A549 (cell line): ENCODE results near the gene NCL. TPM values are rescaled to one million over a fixed set of nuclear protein-coding genes. Genes with fewer than 3 reads are reported as not detected.

Experiments
- ATAC-seq, 2 experiments: fragments of 200-7000 bp in 1 of 2; fragments of >200 bp in 1 of 2; cut with Nextera tagmentation in 1 of 2; cut with Tn5 transposase in 1 of 2; 3 replicates each; pipeline versions ENCODE4 v1.8.0 to v1.9.1; 2018 to 2020; ENCODE audit warnings: mild to moderate bottlenecking in 1 of 2, moderate library complexity in 1 of 2
- CTCF ChIA-PET: fragments of 300-600 bp; sonication (Branson Sonifier 250); formaldehyde crosslinking; extraction: SDS; loops from one replicate; lab custom pipeline; 2021; ENCODE audit warnings: antibody characterized with exemption, inconsistent platforms; lab: Yijun Ruan, JAX
- POLR2A ChIA-PET: fragments of 350-600 bp; formaldehyde crosslinking; extraction: SDS; loops from one replicate; lab custom pipeline; 2021; ENCODE audit warnings: antibody characterized with exemption, inconsistent platforms; lab: Yijun Ruan, JAX
- DNase-seq, 2 experiments: peaks; one replicate each; pipeline versions ENCODE4 v3.0.0 to v3.0.0-alpha.2; 2011 to 2016; ENCODE audit warnings: low read depth in 1 of 2, low spot score in 1 of 2
- FAIRE-seq: peaks from 2 replicates; lab custom pipeline; 2011; peaks lifted over from hg19 to GRCh38; lab: Jason Lieb, UNC
- H3K27ac ChIP-seq, 2 experiments: fragments of >200 bp; sonication (Bioruptor Twin); formaldehyde crosslinking; 3 replicates each; pipeline ENCODE4 v1.5.1; 2016 to 2017
- H3K4me1 ChIP-seq: fragments of >200 bp; sonication (Bioruptor Twin); formaldehyde crosslinking; 3 replicates; pipeline ENCODE4 v1.6.1; 2016
- H3K4me2 ChIP-seq: fragments of >200 bp; sonication (Bioruptor Twin); formaldehyde crosslinking; 3 replicates; pipeline ENCODE4 v1.6.1; 2016
- H3K4me3 ChIP-seq: fragments of >200 bp; sonication (Bioruptor Twin); formaldehyde crosslinking; 3 replicates; pipeline ENCODE4 v1.5.1; 2016
- H3K9me3 ChIP-seq: fragments of >200 bp; sonication (Bioruptor Twin); formaldehyde crosslinking; 3 replicates; pipeline ENCODE4 v1.6.1; 2016
- ATOH8 ChIP-seq: fragments of 250-450 bp; sonication (Bioruptor Pico); IDR thresholded peaks from 2 replicates; pipeline ENCODE4 v1.5.0; 2020; ENCODE audit warnings: low read depth, mild to moderate bottlenecking, moderate library complexity
- BCL3 ChIP-seq: fragments of >200 bp; sonication (Bioruptor Twin); formaldehyde crosslinking; IDR thresholded peaks from 3 replicates; pipeline ENCODE4 v1.6.1; 2016
- CBX8 ChIP-seq: fragments of 200-600 bp; sonication (generic); IDR thresholded peaks from 2 replicates; pipeline ENCODE4 v1.6.1; 2016
- CHD2 ChIP-seq: fragments of 150-350 bp; IDR thresholded peaks from 2 replicates; pipeline ENCODE4 v1.6.1; 2014; ENCODE audit warnings: low read length; ENCODE audit not compliant: partially characterized antibody
- CHD4 ChIP-seq: fragments of 200-600 bp; sonication (generic); IDR thresholded peaks from 2 replicates; pipeline ENCODE4 v1.6.1; 2016; ENCODE audit warnings: antibody characterized with exemption, mild to moderate bottlenecking, borderline replicate concordance
- EHMT2 ChIP-seq: fragments of 200-600 bp; sonication (generic); IDR thresholded peaks from 2 replicates; pipeline ENCODE4 v1.6.1; 2016; ENCODE audit warnings: antibody characterized with exemption, low read depth, mild to moderate bottlenecking, moderate library complexity
- ELK1 ChIP-seq: fragments of 150-350 bp; IDR thresholded peaks from 2 replicates; pipeline ENCODE4 v1.6.1; 2014; ENCODE audit warnings: low read depth, mild to moderate bottlenecking, low read length
- ESRRA ChIP-seq: fragments of 150-350 bp; IDR thresholded peaks from 2 replicates; pipeline ENCODE4 v1.6.1; 2014; ENCODE audit warnings: mild to moderate bottlenecking, low read length, borderline replicate concordance
- FOSL2 ChIP-seq, 2 experiments: fragments of 450-650 bp in 1 of 2; fragments of >200 bp in 1 of 2; sonication (Bioruptor Twin) in 1 of 2; formaldehyde crosslinking; IDR thresholded peaks; 2 replicates each; pipeline versions ENCODE4 v1.5.0 to v1.6.1; 2016 to 2020; ENCODE audit warnings: mild to moderate bottlenecking in 1 of 2, moderate library complexity in 1 of 2
- FOXS1 ChIP-seq: fragments of 250-450 bp; sonication (Bioruptor Pico); IDR thresholded peaks from 2 replicates; pipeline ENCODE4 v1.5.0; 2020; ENCODE audit warnings: mild to moderate bottlenecking, moderate library complexity
- GATA3 ChIP-seq: IDR thresholded peaks from 2 replicates; pipeline ENCODE4 v1.6.1; 2012; ENCODE audit warnings: borderline replicate concordance
- HEYL ChIP-seq: fragments of 250-450 bp; sonication (Bioruptor Pico); IDR thresholded peaks from 2 replicates; pipeline ENCODE4 v1.8.0; 2021; ENCODE audit warnings: mild to moderate bottlenecking, moderate library complexity
- HOXA7 ChIP-seq: fragments of 250-450 bp; sonication (Bioruptor Pico); IDR thresholded peaks from 2 replicates; pipeline ENCODE4 v1.5.0; 2020; ENCODE audit warnings: mild to moderate bottlenecking, moderate library complexity
- HOXB5 ChIP-seq: fragments of 250-450 bp; sonication (Bioruptor Pico); IDR thresholded peaks from 2 replicates; pipeline ENCODE4 v1.5.0; 2020; ENCODE audit warnings: mild to moderate bottlenecking, moderate library complexity
- JUNB ChIP-seq: fragments of >200 bp; sonication (Bioruptor Twin); formaldehyde crosslinking; IDR thresholded peaks from 2 replicates; pipeline ENCODE4 v1.6.1; 2016
- MYC ChIP-seq: IDR thresholded peaks from 2 replicates; pipeline ENCODE4 v1.6.1; 2012; ENCODE audit warnings: mild to moderate bottlenecking, inconsistent platforms, low read length, improper control_type of control experiment, borderline replicate concordance
- PBX3 ChIP-seq: IDR thresholded peaks from 2 replicates; pipeline ENCODE4 v1.6.1; 2012
- PHF8 ChIP-seq: fragments of 200-600 bp; sonication (generic); IDR thresholded peaks from 2 replicates; pipeline ENCODE4 v1.6.1; 2016; ENCODE audit warnings: low read depth, mild to moderate bottlenecking, antibody characterized with exemption, moderate library complexity, borderline replicate concordance
- POLR2AphosphoS2 ChIP-seq: conservative IDR thresholded peaks from 2 replicates; pipeline ENCODE4 v1.6.1; 2012; ENCODE audit warnings: low read length, improper control_type of control experiment, inconsistent platforms
- RARB ChIP-seq: fragments of 250-450 bp; sonication (Bioruptor Pico); IDR thresholded peaks from 2 replicates; pipeline ENCODE4 v1.8.0; 2021; ENCODE audit warnings: mild to moderate bottlenecking, moderate library complexity
- RNF2 ChIP-seq: fragments of 200-600 bp; sonication (generic); IDR thresholded peaks from 2 replicates; pipeline ENCODE4 v1.6.1; 2016; ENCODE audit warnings: low read depth, mild to moderate bottlenecking, antibody characterized with exemption, moderate library complexity, borderline replicate concordance
- TP53 ChIP-seq: fragments of 250-450 bp; sonication (Bioruptor Pico); IDR thresholded peaks from 2 replicates; pipeline ENCODE4 v1.5.0; 2021; ENCODE audit warnings: mild to moderate bottlenecking, moderate library complexity
- ZNF302 ChIP-seq: fragments of 250-450 bp; sonication (Bioruptor Pico); IDR thresholded peaks from 2 replicates; pipeline ENCODE4 v1.9.0; 2021; ENCODE audit warnings: inconsistent platforms, mild to moderate bottlenecking, moderate library complexity
- ZSCAN20 ChIP-seq: fragments of 250-450 bp; sonication (Bioruptor Pico); IDR thresholded peaks from 2 replicates; pipeline ENCODE4 v1.8.0; 2022; ENCODE audit warnings: mild to moderate bottlenecking, moderate library complexity
- WGBS: methylation state at CpG from one replicate; pipeline ENCODE4 v1.1.6; 2017; ENCODE audit errors: missing lambda C conversion rate; 5-methylcytosine and 5-hydroxymethylcytosine counted together
- polyA plus RNA-seq, 4 experiments: library from polyadenylated mRNA; depleted of rRNA in 3 of 4; stranded (reverse); fragments of >200 nt; fragmentation: RNase III in 1 of 4; extraction: RNeasy Plus Mini Kit Qiagen cat#74134 plus additional on column Dnase treatment in 1 of 4; gene quantifications; 2 replicates in 3 of 4; 3 replicates in 1 of 4; pipeline ENCODE4 v1.2.3, GENCODE V29; 2011 to 2017

NCL gene
- polyA plus RNA-seq, 2 of the 4 experiments (the other 2 are of a cell fraction), result 390 to 766 TPM

GRCh38 chr2:231449503-231450054 lies 14.7 kb downstream of the NCL start:
- CTCF ChIA-PET, result no interaction called here
- FAIRE-seq (no peak), DNase-seq (no peak), ATAC-seq (peak in 1 of 2 experiments; percentile 4; a peak in 3 of 6 replicates)
- Histone ChIP-seq H3K4me2 (no peak overlapping the region), H3K27ac (no peak overlapping the region), H3K4me3 (no peak overlapping the region), H3K4me1 (no peaks in the 10 kb centered on the region), H3K9me3 (no peaks in the 10 kb centered on the region)
- POLR2A ChIA-PET, result interaction anchor here (1.0 kb wide), 1 partner anchor 15 kb away, joined by 5 read pairs; the partner anchor contains the start of gene NCL
- TF ChIP-seq HOXB5 (CRISPR knock-in tag) (no peak), RARB (no peak), ZNF302 (no peak), ATOH8 (CRISPR knock-in tag) (0 out of 2 replicates have a peak, but pooled peaks have one; percentile 14), ESRRA (no peak), EHMT2 (no peak), PHF8 (no peak), BCL3 (no peak), FOXS1 (CRISPR knock-in tag) (no peak), POLR2AphosphoS2 (peak; percentile 55; the same call in 1 of the 2 replicates), CHD2 (no peak), CBX8 (no peak)
- 81% methylated on average over 4 of the region's 4 CpGs for WGBS

- TF ChIP-seq GATA3 (no peak), ZSCAN20 (CRISPR knock-in tag) (no peak), PBX3 (no peak), JUNB (no peak)
- Histone ChIP-seq H3K4me3 (no peak overlapping the region), H3K4me1 (no peaks in the 10 kb centered on the region), H3K4me2 (no peak overlapping the region), H3K27ac (no peak overlapping the region), H3K9me3 (no peaks in the 10 kb centered on the region)
- FAIRE-seq (no peak), ATAC-seq (no peak), DNase-seq (no peak)
- WGBS, result 90% methylated on average over 13 of the region's 13 CpGs
- ChIA-PET CTCF (interaction anchor here (1.0 to 1.5 kb wide), 3 partner anchors 9 to 209 kb away, joined by 4 to 5 read pairs (median 4); no protein-coding TSS in a partner anchor), POLR2A (interaction anchor here (0.7 kb wide), 1 partner anchor 15 kb away, joined by 3 read pairs; no protein-coding TSS in a partner anchor)
Measured at GRCh38 chr2:231436957-231437356, 27.3 kb downstream of the NCL start.

GRCh38 chr2:231433990-231434389 lies 30.3 kb downstream of the NCL start:
- no peak overlapping the region for H3K4me3 ChIP-seq
- no peak overlapping the region for H3K27ac ChIP-seq
- no peak; a peak in 1 of 6 replicates for ATAC-seq
- TF ChIP-seq TP53 (no peak), FOSL2 (IDR thresholded peaks at IDR 0.05) (no peak), FOSL2 (CRISPR knock-in tag; IDR thresholded peaks at IDR 0.05) (no peak), RNF2 (no peak), ZSCAN20 (CRISPR knock-in tag) (no peak), HOXA7 (no peak), CHD4 (no peak), HEYL (no peak), ELK1 (no peak), MYC (no peak)
- no peak for FAIRE-seq
- H3K9me3 ChIP-seq, result no peaks in the 10 kb centered on the region
- WGBS, result 79% methylated on average over 8 of the region's 8 CpGs
- CTCF ChIA-PET, result no interaction called here
- POLR2A ChIA-PET, result no interaction called here
- H3K4me2 ChIP-seq, result no peak overlapping the region
- DNase-seq, result no peak
- no peaks in the 10 kb centered on the region for H3K4me1 ChIP-seq
